Psoas muscle (tissue), 8 donors: ENCODE results near the gene SFRP5. TPM values are rescaled to one million over a fixed set of nuclear protein-coding genes. Genes with fewer than 3 reads are reported as not detected.

Source experiments
- ATAC-seq, 4 donors: fragments of 200-7000 bp; cut with Tn5 transposase; one replicate each; pipeline ENCODE4 v1.9.1; 2020; ENCODE audit warnings: moderate library complexity in 3 of 4, mild to moderate bottlenecking in 2 of 4
- DNase-seq, 2 donors: peaks; one replicate each; pipeline ENCODE4 v3.0.0-alpha.2; 2020
- H3K27ac ChIP-seq: fragments of 200-600 bp; one replicate; pipeline ENCODE4 v1.8.0; 2022
- H3K27me3 ChIP-seq, 3 donors: fragments of 200-600 bp in 1 of 3; one replicate each; pipeline versions ENCODE4 v1.6.1 to v1.8.0; 2013 to 2022; ENCODE audit warnings: low read length in 2 of 3, mild to moderate bottlenecking in 2 of 3, moderate library complexity in 1 of 3; ENCODE audit not compliant: insufficient read depth in 3 of 3
- H3K36me3 ChIP-seq, 2 donors: fragments of 200-600 bp in 1 of 2; one replicate each; pipeline versions ENCODE4 v1.6.1 to v1.8.0; 2013 to 2022; ENCODE audit warnings: low read depth in 1 of 2, mild to moderate bottlenecking in 1 of 2, moderate library complexity in 1 of 2; ENCODE audit not compliant: insufficient read depth in 1 of 2
- H3K4me1 ChIP-seq: fragments of 200-600 bp; one replicate; pipeline ENCODE4 v1.8.0; 2022
- H3K4me3 ChIP-seq: fragments of 200-600 bp; one replicate; pipeline ENCODE4 v1.8.0; 2022; ENCODE audit warnings: mild to moderate bottlenecking
- H3K9me3 ChIP-seq: fragments of 200-600 bp; one replicate; pipeline ENCODE4 v1.8.0; 2022
- CTCF ChIP-seq: fragments of 200-600 bp; IDR thresholded peaks from one replicate; pipeline ENCODE4 v1.8.0; 2022; ENCODE audit warnings: antibody characterized with exemption
- WGBS, 3 donors: extraction: QIAGEN DNeasy Blood & Tissue Kit; methylation state at CpG; one replicate each; pipeline versions ENCODE4 v1.1.6 to v1.1.7; 2013; 5-methylcytosine and 5-hydroxymethylcytosine counted together
- intact Hi-C, 2 donors: fragments of 100-400 bp; cut with DNase I; formaldehyde crosslinking; loops; one replicate each; pipeline versions ENCODE4 v1.11.0 to v1.14.2; 2022
- long read RNA-seq, 2 donors: library from polyadenylated mRNA; unstranded; transcript quantifications; one replicate each; pipeline ENCODE4 v2.0.0, GENCODE V29; 2021
- polyA plus RNA-seq, 3 donors: library from polyadenylated mRNA; stranded (reverse); fragments of 200-250 nt; gene quantifications; one replicate each; pipeline ENCODE4 v1.2.3, GENCODE V29; 2013
- total RNA-seq, 4 donors: library from RNA; stranded (reverse); fragmentation: NEBNext Ultra II Directional in 2 of 4; extraction: Animal tissue kit (Norgen Biotek cat#: 25700) in 2 of 4; gene quantifications; one replicate each; pipeline versions ENCODE4 v1.2.1 to v1.2.4, GENCODE V29; 2021 to 2023
- donor health status: healthy with polysubstance abuse.
- donor health status: DM: no; HTN: no; CAD: no; lungs with moderate emphysema.
- donor health status: Bipolar disorder and iron deficiency.
- donor health status: healthy.
- donor health status: DM: yes; HTN: yes; CAD: no.
- donor health status: DM: no; HTN: no; CAD: no.
- donor health status: DM: no; HTN: no; CAD: no.
- donor health status: DM: yes; HTN: yes; CAD: no.

SFRP5 gene, protein sequence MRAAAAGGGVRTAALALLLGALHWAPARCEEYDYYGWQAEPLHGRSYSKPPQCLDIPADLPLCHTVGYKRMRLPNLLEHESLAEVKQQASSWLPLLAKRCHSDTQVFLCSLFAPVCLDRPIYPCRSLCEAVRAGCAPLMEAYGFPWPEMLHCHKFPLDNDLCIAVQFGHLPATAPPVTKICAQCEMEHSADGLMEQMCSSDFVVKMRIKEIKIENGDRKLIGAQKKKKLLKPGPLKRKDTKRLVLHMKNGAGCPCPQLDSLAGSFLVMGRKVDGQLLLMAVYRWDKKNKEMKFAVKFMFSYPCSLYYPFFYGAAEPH
- under 1 TPM in 2 of 4 donors, not detected in 2; 0.16 to 0.30 TPM for total RNA-seq
- under 1 TPM; 0.47 to 0.73 (median 0.69) TPM for polyA plus RNA-seq
- long read RNA-seq, donor 1 = 0 reads
- long read RNA-seq, donor 2 = 0 reads

- ATAC-seq = no peak
- Histone ChIP-seq H3K27me3 (peaks cover 0 to 45% (median 16%) of the 10 kb centered on the region in 3 donors), H3K36me3 (no peaks in the 10 kb centered on the region), H3K27ac (no peak within 1 kb of the TSS), H3K4me3 (peak within 1 kb of the TSS; percentile 54), H3K9me3 (no peaks in the 10 kb centered on the region), H3K4me1 (peaks cover 4% of the 10 kb centered on the region)
- TF ChIP-seq CTCF = no peak
- no peak for DNase-seq
- 16 to 35% (median 19%) methylated on average over 18 to 44 of the region's 44 CpGs for WGBS, 3 donors
- intact Hi-C loops = loop anchor here in 1 of 2 donors (10.0 kb wide), 1 partner anchor 253 kb away; no protein-coding TSS in a partner anchor
Observed at GRCh38 chr10:97771913-97772823, at the start of gene SFRP5. Gene SFRP5 (minus strand): TSS chr10:97771999. CDS start chr10:97771833, 166 bp downstream.

- 92 to 97% (median 92%) methylated on average over 8 of the region's 8 CpGs for WGBS, 3 donors
- no peak for TF ChIP-seq CTCF
- Histone ChIP-seq H3K4me1 (peaks cover 32% of the 10 kb centered on the region), H3K9me3 (no peaks in the 10 kb centered on the region), H3K4me3 (no peak overlapping the region), H3K36me3 (no peaks in the 10 kb centered on the region), H3K27me3 (no peaks in the 10 kb centered on the region), H3K27ac (no peak overlapping the region)
- DNase-seq (no peak), ATAC-seq (no peak)
- intact Hi-C loops = no loop called here
Observed at GRCh38 chr10:97820096-97820704, 48.4 kb upstream of the SFRP5 start.

DNA sequence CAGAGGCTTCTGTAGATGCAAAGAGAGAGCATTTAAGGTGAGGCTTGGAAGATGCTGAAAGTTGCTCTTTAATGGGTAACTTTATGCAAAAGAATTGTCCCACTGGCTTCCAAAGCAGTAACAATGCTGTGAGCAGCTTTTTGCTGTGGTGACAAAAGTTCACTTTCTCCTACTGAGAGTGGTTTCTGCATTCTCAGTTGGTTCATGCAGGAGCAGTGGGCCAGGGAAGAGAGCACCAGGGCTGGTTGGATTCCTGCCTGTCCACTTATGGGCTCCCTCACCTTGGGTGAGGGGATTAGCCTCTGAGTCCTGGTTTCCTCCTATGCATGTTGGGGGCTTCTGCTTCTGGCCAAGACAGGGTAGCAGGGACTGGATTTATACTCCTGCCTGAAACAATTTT lies 46.8 kb upstream of the SFRP5 start:
- no peak overlapping the region for H3K27ac ChIP-seq
- H3K4me1 ChIP-seq = peaks cover 21% of the 10 kb centered on the region
- H3K9me3 ChIP-seq = no peaks in the 10 kb centered on the region
- H3K27me3 ChIP-seq = no peaks in the 10 kb centered on the region
- TF ChIP-seq CTCF = no peak
- H3K4me3 ChIP-seq = no peak overlapping the region
- H3K36me3 ChIP-seq = no peaks in the 10 kb centered on the region
- intact Hi-C loops = no loop called here
- DNase-seq (no peak), ATAC-seq (no peak)

- no peaks in the 10 kb centered on the region for H3K27me3 ChIP-seq
- ATAC-seq = no peak
Observed at GRCh38 chr10:97816609-97817008, 44.8 kb upstream of the SFRP5 start.

More at GRCh38 chr10:97816609-97817008, 44.8 kb upstream of the SFRP5 start:
- intact Hi-C loops = no loop called here
- Histone ChIP-seq H3K4me3 (no peak overlapping the region), H3K9me3 (no peaks in the 10 kb centered on the region), H3K36me3 (no peaks in the 10 kb centered on the region), H3K4me1 (peaks cover 10% of the 10 kb centered on the region), H3K27ac (no peak overlapping the region)
- TF ChIP-seq CTCF = no peak
- 76 to 86% (median 83%) methylated on average over 4 of the region's 4 CpGs for WGBS, 3 donors
- no peak for DNase-seq
